ENCODE data around the gene ALKBH4.
"Not testable (repeated sequence)": the region's sequence is repeated elsewhere in the genome, so short reads cannot be mapped to it uniquely, and the experiment has no call there.

DNA sequence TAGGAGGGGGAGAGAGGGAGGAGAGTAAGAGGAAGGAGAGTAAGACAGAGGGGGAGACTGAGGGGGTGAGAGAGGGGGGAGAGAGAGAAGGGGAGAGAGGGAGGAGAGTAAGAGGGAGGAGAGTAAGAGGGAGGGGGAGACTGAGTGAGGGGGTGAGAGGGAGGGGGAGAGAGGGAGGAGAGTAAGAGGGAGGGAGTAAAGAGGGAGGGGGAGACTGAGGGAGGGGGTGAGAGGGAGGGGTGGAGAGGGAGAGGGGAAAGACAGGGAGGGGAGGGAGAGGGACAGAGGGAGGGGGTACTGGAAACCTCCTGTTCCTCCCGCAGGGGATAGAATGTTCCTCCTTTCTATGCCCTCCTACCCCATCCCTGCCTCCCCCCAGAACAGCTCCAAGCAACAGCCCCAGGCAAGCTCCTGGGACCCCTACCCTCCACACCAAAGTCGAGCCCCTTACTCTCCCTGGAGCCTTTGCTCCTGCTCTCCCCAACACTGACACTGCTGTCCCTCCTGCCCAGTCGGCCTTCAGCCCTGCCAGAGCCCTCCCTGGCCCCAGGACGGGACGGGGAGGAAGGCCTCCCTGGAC is 48.1 kb upstream of the ALKBH4 start:
- TF ChIP-seq, protein P1, sequence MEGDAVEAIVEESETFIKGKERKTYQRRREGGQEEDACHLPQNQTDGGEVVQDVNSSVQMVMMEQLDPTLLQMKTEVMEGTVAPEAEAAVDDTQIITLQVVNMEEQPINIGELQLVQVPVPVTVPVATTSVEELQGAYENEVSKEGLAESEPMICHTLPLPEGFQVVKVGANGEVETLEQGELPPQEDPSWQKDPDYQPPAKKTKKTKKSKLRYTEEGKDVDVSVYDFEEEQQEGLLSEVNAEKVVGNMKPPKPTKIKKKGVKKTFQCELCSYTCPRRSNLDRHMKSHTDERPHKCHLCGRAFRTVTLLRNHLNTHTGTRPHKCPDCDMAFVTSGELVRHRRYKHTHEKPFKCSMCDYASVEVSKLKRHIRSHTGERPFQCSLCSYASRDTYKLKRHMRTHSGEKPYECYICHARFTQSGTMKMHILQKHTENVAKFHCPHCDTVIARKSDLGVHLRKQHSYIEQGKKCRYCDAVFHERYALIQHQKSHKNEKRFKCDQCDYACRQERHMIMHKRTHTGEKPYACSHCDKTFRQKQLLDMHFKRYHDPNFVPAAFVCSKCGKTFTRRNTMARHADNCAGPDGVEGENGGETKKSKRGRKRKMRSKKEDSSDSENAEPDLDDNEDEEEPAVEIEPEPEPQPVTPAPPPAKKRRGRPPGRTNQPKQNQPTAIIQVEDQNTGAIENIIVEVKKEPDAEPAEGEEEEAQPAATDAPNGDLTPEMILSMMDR (IDR thresholded peaks at IDR 0.05): not testable (repeated sequence)
- TF ChIP-seq POLR2A (IDR thresholded peaks at IDR 0.05): not testable (repeated sequence)

Measured in uterus (tissue), 2 donors.